Right lobe of liver (tissue), 4 donors: ENCODE data around the gene BACH1.

Experiments
- CTCF ChIP-seq, 4 donors: fragments of 200-600 bp in 3 of 4; fragments of 450-650 bp in 1 of 4; IDR thresholded peaks; one replicate each; pipeline versions ENCODE4 v1.5.1 to v1.8.0; 2016 to 2022; ENCODE audit warnings: antibody characterized with exemption in 4 of 4, mild to moderate bottlenecking in 2 of 4
- POLR2A ChIP-seq: fragments of 450-650 bp; IDR thresholded peaks from one replicate; pipeline ENCODE4 v1.6.1; 2017; ENCODE audit warnings: antibody characterized with exemption, mild to moderate bottlenecking
- donor health status: DM: no; HTN: no; CAD: no.
- donor health status: DM: no; HTN: no; CAD: no.
- donor health status: DM: no; HTN: yes; CAD: no.

- TF ChIP-seq POLR2A (no peak), CTCF (IDR thresholded peaks at IDR 0.05) (no peak)
Observed at GRCh38 chr21:29316029-29316742, 17.5 kb downstream of the BACH1 start.
